ENCODE results near the gene EVA1C. TPM values are rescaled to one million over a fixed set of nuclear protein-coding genes. Genes with fewer than 3 reads are reported as not detected.
"Not testable (repeated sequence)": the region's sequence is repeated elsewhere in the genome, so short reads cannot be mapped to it uniquely, and the experiment has no call there.

EVA1C gene
- polyA plus RNA-seq, 1 donor (not counting 4 experiments of a cell fraction or from before 2014, with no cell fraction given), result 15.3 TPM

GRCh38 chr21:32367158-32367557 is 45.3 kb upstream of the EVA1C start:
- Histone ChIP-seq H3K4me3 (ENCODE audit: control insufficient read depth in 2 of 3, extremely low read depth in 1 of 3, insufficient read depth in 2 of 3, low read depth in 1 of 3, low read length in 3 of 3) (no peak overlapping the region), H3K9me1 (ENCODE audit: control insufficient read depth, extremely low read depth, insufficient read depth, low read length) (no peaks in the 10 kb centered on the region), H3K79me2 (ENCODE audit: control insufficient read depth, insufficient read depth, low read length) (peaks cover 18% of the 10 kb centered on the region), H3K9ac (ENCODE audit: control insufficient read depth, extremely low read depth, insufficient read depth, low read length) (no peak overlapping the region), H3K27ac (ENCODE audit: control insufficient read depth, insufficient read depth, low read length) (no peak overlapping the region), H3K9me3 (ENCODE audit: control insufficient read depth, low read depth, low read length) (no peaks in the 10 kb centered on the region), H3K27me3 (ENCODE audit: control insufficient read depth, extremely low read depth, insufficient read depth, low read length) (no peaks in the 10 kb centered on the region), H3K36me3 (ENCODE audit: control insufficient read depth in 2 of 2, extremely low read depth in 1 of 2, insufficient read depth in 2 of 2, low read length in 2 of 2) (peaks cover 40 to 79% of the 10 kb centered on the region in 2 experiments), H2AFZ (ENCODE audit: control insufficient read depth, low read length) (no peak overlapping the region), H3K4me1 (ENCODE audit: control insufficient read depth, extremely low read depth, insufficient read depth, low read length) (peaks cover 19% of the 10 kb centered on the region), H3K4me2 (ENCODE audit: control insufficient read depth, extremely low read depth, insufficient read depth, low read depth, low read length) (no peak overlapping the region), H4K20me1 (ENCODE audit: control insufficient read depth, extremely low read depth, insufficient read depth, low read length) (peaks cover 3% of the 10 kb centered on the region)
- TF ChIP-seq CTCF (optimal IDR thresholded peaks at IDR 0.05 in 1 of 3, IDR thresholded peaks at IDR 0.05 in 1 of 3, conservative IDR thresholded peaks at IDR 0.05 in 1 of 3; ENCODE audit: extremely low read depth in 1 of 3, insufficient read depth in 2 of 3, low read length in 3 of 3), result no peak
- TF ChIP-seq EZH2 (IDR thresholded peaks at IDR 0.05; ENCODE audit: low read length), result no peak
- DNase-seq (ENCODE audit: low read depth, low spot score) (no peak), FAIRE-seq (no peak)
- dilution Hi-C loops (cut with MboI; ENCODE audit: extremely low pct_ligation_motif_present, low sequenced_read_pairs), result no loop called here

- Histone ChIP-seq H4K20me1 (ENCODE audit: control insufficient read depth, extremely low read depth, insufficient read depth, low read length) (peaks cover 4% of the 10 kb centered on the region), H3K9ac (ENCODE audit: control insufficient read depth, extremely low read depth, insufficient read depth, low read length) (no peak overlapping the region), H3K36me3 (ENCODE audit: control insufficient read depth in 2 of 2, extremely low read depth in 1 of 2, insufficient read depth in 2 of 2, low read length in 2 of 2) (peaks cover 30 to 68% of the 10 kb centered on the region in 2 experiments), H2AFZ (ENCODE audit: control insufficient read depth, low read length) (no peak overlapping the region), H3K79me2 (ENCODE audit: control insufficient read depth, insufficient read depth, low read length) (peaks cover 18% of the 10 kb centered on the region), H3K4me2 (ENCODE audit: control insufficient read depth, extremely low read depth, insufficient read depth, low read depth, low read length) (no peak overlapping the region), H3K9me3 (ENCODE audit: control insufficient read depth, low read depth, low read length) (no peaks in the 10 kb centered on the region), H3K9me1 (ENCODE audit: control insufficient read depth, extremely low read depth, insufficient read depth, low read length) (no peaks in the 10 kb centered on the region), H3K4me1 (ENCODE audit: control insufficient read depth, extremely low read depth, insufficient read depth, low read length) (peaks cover 31% of the 10 kb centered on the region), H3K27me3 (ENCODE audit: control insufficient read depth, extremely low read depth, insufficient read depth, low read length) (no peaks in the 10 kb centered on the region), H3K4me3 (ENCODE audit: control insufficient read depth in 2 of 3, extremely low read depth in 1 of 3, insufficient read depth in 2 of 3, low read depth in 1 of 3, low read length in 3 of 3) (no peak overlapping the region), H3K27ac (ENCODE audit: control insufficient read depth, insufficient read depth, low read length) (no peak overlapping the region)
- no peak for FAIRE-seq
- no peak for DNase-seq (ENCODE audit: low read depth, low spot score)
- dilution Hi-C loops (cut with MboI; ENCODE audit: extremely low pct_ligation_motif_present, low sequenced_read_pairs), result no loop called here
- TF ChIP-seq CTCF (optimal IDR thresholded peaks at IDR 0.05 in 1 of 3, IDR thresholded peaks at IDR 0.05 in 1 of 3, conservative IDR thresholded peaks at IDR 0.05 in 1 of 3; ENCODE audit: extremely low read depth in 1 of 3, insufficient read depth in 2 of 3, low read length in 3 of 3) (no peak), EZH2 (IDR thresholded peaks at IDR 0.05; ENCODE audit: low read length) (no peak)
These were observed 44.1 kb upstream of the EVA1C start for GRCh38 chr21:32368386-32368785.

GRCh38 chr21:32368961-32369360 is 43.5 kb upstream of the EVA1C start:
- FAIRE-seq; dilution Hi-C loops (cut with MboI; ENCODE audit: extremely low pct_ligation_motif_present, low sequenced_read_pairs): not testable (repeated sequence)
- H3K4me1 ChIP-seq (ENCODE audit: control insufficient read depth, extremely low read depth, insufficient read depth, low read length), result peaks cover 37% of the 10 kb centered on the region

More at GRCh38 chr21:32368961-32369360, 43.5 kb upstream of the EVA1C start:
- H3K79me2 ChIP-seq (ENCODE audit: control insufficient read depth, insufficient read depth, low read length), result peaks cover 18% of the 10 kb centered on the region
- H3K9ac ChIP-seq (ENCODE audit: control insufficient read depth, extremely low read depth, insufficient read depth, low read length); H3K27ac ChIP-seq (ENCODE audit: control insufficient read depth, insufficient read depth, low read length); H3K9me1 ChIP-seq (ENCODE audit: control insufficient read depth, extremely low read depth, insufficient read depth, low read length); H3K27me3 ChIP-seq (ENCODE audit: control insufficient read depth, extremely low read depth, insufficient read depth, low read length); H4K20me1 ChIP-seq (ENCODE audit: control insufficient read depth, extremely low read depth, insufficient read depth, low read length); DNase-seq (ENCODE audit: low read depth, low spot score); H3K4me3 ChIP-seq (ENCODE audit: control insufficient read depth in 2 of 3, extremely low read depth in 1 of 3, insufficient read depth in 2 of 3, low read depth in 1 of 3, low read length in 3 of 3); H3K4me2 ChIP-seq (ENCODE audit: control insufficient read depth, extremely low read depth, insufficient read depth, low read depth, low read length); H3K9me3 ChIP-seq (ENCODE audit: control insufficient read depth, low read depth, low read length); H2AFZ ChIP-seq (ENCODE audit: control insufficient read depth, low read length): not testable (repeated sequence)
- peaks cover 29 to 64% of the 10 kb centered on the region in 2 experiments for H3K36me3 ChIP-seq (ENCODE audit: control insufficient read depth in 2 of 2, extremely low read depth in 1 of 2, insufficient read depth in 2 of 2, low read length in 2 of 2)

Data from keratinocyte (primary cell).